GM12801 (cell line): ENCODE results near the gene RNF114.

Experiments used
- CTCF ChIP-seq: IDR thresholded peaks from one replicate; pipeline ENCODE4 v1.5.1; 2011; ENCODE audit warnings: control low read depth; ENCODE audit not compliant: insufficient read length; ENCODE audit errors: extremely low read depth

RNF114 gene

GRCh38 chr20:49928411-49929141, 7.6 kb upstream of the RNF114 start:
- peak; percentile 55 for TF ChIP-seq CTCF

GRCh38 chr20:49929142-49929494, 7.1 kb upstream of the RNF114 start:
- no peak for TF ChIP-seq CTCF

- no peak for TF ChIP-seq CTCF
Observed at GRCh38 chr20:49935746-49936152, 448 bp upstream of the RNF114 start.

GRCh38 chr20:49937027-49937929, 1.1 kb downstream of the RNF114 start:
- no peak for TF ChIP-seq CTCF

- TF ChIP-seq CTCF: no peak
Observed at GRCh38 chr20:49938173-49939163, 2.3 kb downstream of the RNF114 start.

- TF ChIP-seq CTCF: no peak
Observed at GRCh38 chr20:49941456-49941855, 5.3 kb downstream of the RNF114 start.

- TF ChIP-seq CTCF: no peak
Observed at GRCh38 chr20:49942303-49942702, 6.1 kb downstream of the RNF114 start.
